SK-N-SH (cell line): ENCODE measurements around the gene PAQR3.

ENCODE experiments used
- CHD2 ChIP-seq: fragments of 150-350 bp; IDR thresholded peaks from 2 replicates; pipeline ENCODE4 v1.6.1; 2018; ENCODE audit warnings: low read length; ENCODE audit not compliant: partially characterized antibody
- CTCF ChIP-seq: fragments of 200-600 bp; sonication (generic); IDR thresholded peaks from 2 replicates; pipeline ENCODE4 v1.6.1; 2017; ENCODE audit warnings: antibody characterized with exemption, mild to moderate bottlenecking, moderate library complexity
- EP300 ChIP-seq, 2 experiments: IDR thresholded peaks; 2 replicates each; pipeline versions ENCODE4 v1.4.0 to v1.6.1; 2012; ENCODE audit warnings: borderline replicate concordance in 1 of 2, low read depth in 1 of 2, low read length in 1 of 2
- EZH2phosphoT487 ChIP-seq: fragments of 200-600 bp; sonication (generic); IDR thresholded peaks from 2 replicates; pipeline ENCODE4 v1.6.1; 2017; ENCODE audit warnings: low read depth, mixed run types, mild to moderate bottlenecking, antibody characterized with exemption, moderate library complexity, borderline replicate concordance
- FOSL2 ChIP-seq: IDR thresholded peaks from 2 replicates; pipeline ENCODE4 v1.4.0; 2012; ENCODE audit warnings: low read depth, mild to moderate bottlenecking, moderate library complexity, borderline replicate concordance
- MXI1 ChIP-seq: IDR thresholded peaks from 2 replicates; pipeline ENCODE4 v1.6.1; 2012; ENCODE audit warnings: mild to moderate bottlenecking, low read depth, low read length, improper control_type of control experiment
- REST ChIP-seq: IDR thresholded peaks from 2 replicates; pipeline ENCODE4 v1.6.1; 2012; ENCODE audit warnings: mild to moderate bottlenecking, low read depth, low read length, moderate library complexity
- RFX5 ChIP-seq: IDR thresholded peaks from 2 replicates; pipeline ENCODE4 v1.6.1; 2012; ENCODE audit warnings: mild to moderate bottlenecking, improper control_type of control experiment, low read length
- TAF1 ChIP-seq: IDR thresholded peaks from 2 replicates; pipeline ENCODE4 v1.6.1; 2012; ENCODE audit warnings: low read depth, mild to moderate bottlenecking, low read length, moderate library complexity, borderline replicate concordance

GRCh38 chr4:78864405-78865024 is 74.7 kb downstream of the PAQR3 start:
- no peak for TF ChIP-seq REST
- peak; percentile 91 for TF ChIP-seq CTCF
- TF ChIP-seq RFX5, result no peak
- no peak for TF ChIP-seq TAF1
- TF ChIP-seq FOSL2, result no peak
- no peak for TF ChIP-seq MXI1
- TF ChIP-seq EZH2phosphoT487, result no peak
- no peak for TF ChIP-seq CHD2
- no peak for TF ChIP-seq EP300 (IDR thresholded peaks at IDR 0.05; ENCODE audit: borderline replicate concordance in 1 of 2, low read depth in 1 of 2, low read length in 1 of 2)
